ENCODE data around the gene CCDC9B.

Gene CCDC9B

GRCh38 chr15:40310001-40310959 lies 30.5 kb downstream of the CCDC9B start:
- no peak for DNase-seq (ENCODE audit: low read depth in 2 of 2)

GRCh38 chr15:40309344-40309862 lies 31.3 kb downstream of the CCDC9B start:
- no peak for DNase-seq (ENCODE audit: low read depth in 2 of 2)

GRCh38 chr15:40307421-40308211 lies 33.1 kb downstream of the CCDC9B start, which contains the start of gene PLCB2:
Gene PLCB2, minus strand, starts transcription at chr15:40307935. Its CDS starts 263 bp downstream, at chr15:40307672.
- DNase-seq (ENCODE audit: low read depth in 2 of 2): no peak

- DNase-seq (ENCODE audit: low read depth in 2 of 2): no peak
Measured at GRCh38 chr15:40306908-40307307, 33.8 kb downstream of the CCDC9B start.

- DNase-seq (ENCODE audit: low read depth in 2 of 2): no peak
Measured at GRCh38 chr15:40306371-40306770, 34.4 kb downstream of the CCDC9B start.

- no peak for DNase-seq (ENCODE audit: low read depth in 2 of 2)
Measured at GRCh38 chr15:40305281-40305680, 35.5 kb downstream of the CCDC9B start.

- no peak for DNase-seq (ENCODE audit: low read depth in 2 of 2)
Measured at GRCh38 chr15:40303576-40303975, 37.2 kb downstream of the CCDC9B start.

- no peak for DNase-seq (ENCODE audit: low read depth in 2 of 2)
Measured at GRCh38 chr15:40302981-40303380, 37.8 kb downstream of the CCDC9B start.

- no peak for DNase-seq (ENCODE audit: low read depth in 2 of 2)
Measured at GRCh38 chr15:40302288-40302886, 38.4 kb downstream of the CCDC9B start.

- DNase-seq (ENCODE audit: low read depth in 2 of 2): no peak
Measured at GRCh38 chr15:40301467-40302179, 39.1 kb downstream of the CCDC9B start.

GRCh38 chr15:40300771-40301170 lies 40.0 kb downstream of the CCDC9B start:
- DNase-seq (ENCODE audit: low read depth in 2 of 2): no peak

GRCh38 chr15:40300367-40300766 lies 40.4 kb downstream of the CCDC9B start:
- no peak for DNase-seq (ENCODE audit: low read depth in 2 of 2)

- DNase-seq (ENCODE audit: low read depth in 2 of 2): no peak
Measured at GRCh38 chr15:40298216-40298935, 42.4 kb downstream of the CCDC9B start.

GRCh38 chr15:40297356-40297755 lies 43.4 kb downstream of the CCDC9B start:
- no peak for DNase-seq (ENCODE audit: low read depth in 2 of 2)

GRCh38 chr15:40296561-40297230 lies 44.0 kb downstream of the CCDC9B start:
- no peak for DNase-seq (ENCODE audit: low read depth in 2 of 2)

- DNase-seq (ENCODE audit: low read depth in 2 of 2): no peak
Measured at GRCh38 chr15:40295877-40296560, 44.7 kb downstream of the CCDC9B start.

GRCh38 chr15:40295297-40295696 lies 45.4 kb downstream of the CCDC9B start:
- DNase-seq (ENCODE audit: low read depth in 2 of 2): no peak

- no peak for DNase-seq (ENCODE audit: low read depth in 2 of 2)
Measured at GRCh38 chr15:40293905-40294895, 46.5 kb downstream of the CCDC9B start.

Data from fibroblast of skin of left quadriceps (primary cell).